ENCODE data around the gene NANP.
A peak's percentile ranks its signal among the peaks of the same experiment; 100 is the strongest.
"Not testable (repeated sequence)": the region's sequence is repeated elsewhere in the genome, so short reads cannot be mapped to it uniquely, and the experiment has no call there.

Gene NANP

GRCh38 chr20:25626779-25627178 lies 3.0 kb upstream of the NANP start:
- Mint-ChIP-seq H3K36me3 (ENCODE audit: low read depth) (peaks cover 23% of the 10 kb centered on the region), H3K4me1 (ENCODE audit: low read depth) (peaks cover 18% of the 10 kb centered on the region), H3K27ac (no peak overlapping the region), H3K27me3 (ENCODE audit: low read depth) (no peaks in the 10 kb centered on the region), H3K9me3 (peaks cover 31% of the 10 kb centered on the region), H3K4me3 (no peak overlapping the region)
- DNase-seq (ENCODE audit: low spot score): no peak

GRCh38 chr20:25624500-25624939 lies 706 bp upstream of the NANP start:
- Mint-ChIP-seq H3K36me3 (ENCODE audit: low read depth) (peaks cover 15% of the 10 kb centered on the region), H3K4me3 (peak overlapping the region; percentile 91), H3K27me3 (ENCODE audit: low read depth) (no peaks in the 10 kb centered on the region), H3K4me1 (ENCODE audit: low read depth) (peaks cover 23% of the 10 kb centered on the region), H3K27ac (peak overlapping the region; percentile 97), H3K9me3 (peaks cover 18% of the 10 kb centered on the region)
- DNase-seq (ENCODE audit: low spot score): no peak

DNA sequence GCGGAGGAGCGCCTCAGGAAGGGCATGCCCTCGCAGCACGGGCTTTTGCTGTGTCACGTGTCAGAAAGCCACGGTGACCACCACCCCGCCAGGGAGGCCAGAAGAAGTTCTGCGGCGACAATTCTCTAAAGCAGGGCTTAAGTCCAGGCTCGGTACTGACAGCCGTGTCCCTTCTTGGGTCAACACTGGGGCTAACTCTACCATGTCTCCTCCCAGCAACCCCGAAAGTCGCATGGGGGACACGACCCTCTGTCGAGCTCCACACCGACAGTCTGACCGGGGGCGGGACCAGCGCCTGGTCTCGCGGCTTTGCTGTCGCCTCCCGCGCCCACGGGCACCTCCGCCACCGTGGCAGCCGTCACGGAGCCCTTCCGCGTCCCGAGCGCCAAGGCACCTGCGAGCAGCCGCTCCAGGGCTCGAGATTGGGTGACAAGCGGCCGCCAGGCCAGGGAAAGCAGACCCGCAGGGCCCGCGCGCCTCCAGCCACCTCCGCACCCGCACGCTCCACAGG lies 534 bp downstream of the NANP start:
- peaks cover 11% of the 10 kb centered on the region for H3K9me3 Mint-ChIP-seq
- peaks cover 13% of the 10 kb centered on the region for H3K36me3 Mint-ChIP-seq (ENCODE audit: low read depth)
- H3K4me3 Mint-ChIP-seq: peak overlapping the region; percentile 91
- no peaks in the 10 kb centered on the region for H3K27me3 Mint-ChIP-seq (ENCODE audit: low read depth)
- peak overlapping the region; percentile 97 for H3K27ac Mint-ChIP-seq
- peaks cover 24% of the 10 kb centered on the region for H3K4me1 Mint-ChIP-seq (ENCODE audit: low read depth)
- DNase-seq (ENCODE audit: low spot score): peak; percentile 40

DNA sequence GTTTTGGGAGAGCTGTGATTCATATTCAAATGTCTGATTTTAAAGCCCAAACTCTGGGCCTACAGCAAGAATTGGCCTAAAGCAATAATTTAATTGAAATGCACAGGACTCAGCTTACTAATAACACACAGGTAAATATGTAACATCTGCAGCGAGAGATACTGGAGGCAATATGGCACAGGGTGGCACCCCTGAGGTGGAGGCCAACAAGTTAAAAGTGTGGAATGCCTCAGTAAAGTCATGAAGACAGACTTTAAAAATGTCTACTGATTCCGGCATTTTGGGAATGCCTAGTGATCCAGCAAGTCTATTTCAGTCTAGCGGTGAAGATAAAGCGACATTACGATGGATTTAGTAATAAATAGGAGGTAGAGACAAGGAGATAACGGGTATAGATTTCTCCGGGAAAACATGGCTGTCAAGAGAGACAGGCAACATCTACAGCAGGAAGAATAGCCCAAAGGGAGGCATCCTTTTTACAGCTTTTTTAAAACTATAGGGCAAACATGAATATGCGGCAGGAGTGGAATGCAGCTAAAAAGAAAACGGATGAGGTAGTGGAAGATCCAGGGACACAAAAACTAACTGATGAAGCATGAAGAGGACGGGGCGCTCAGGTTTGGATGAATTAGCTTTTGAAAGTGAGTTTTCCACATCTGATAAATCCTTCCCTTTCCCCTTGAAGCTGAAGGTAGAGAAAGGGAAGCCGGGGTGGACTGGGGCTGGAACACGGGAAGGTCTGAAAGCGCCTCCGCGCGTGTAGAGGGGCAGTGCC lies 1.2 kb downstream of the NANP start:
- Mint-ChIP-seq H3K4me1 (ENCODE audit: low read depth) (peaks cover 25% of the 10 kb centered on the region), H3K27ac (peak overlapping the region; percentile 97), H3K4me3 (peak overlapping the region; percentile 91), H3K27me3 (ENCODE audit: low read depth) (no peaks in the 10 kb centered on the region), H3K9me3 (peaks cover 5% of the 10 kb centered on the region), H3K36me3 (ENCODE audit: low read depth) (peaks cover 8% of the 10 kb centered on the region)
- no peak for DNase-seq (ENCODE audit: low spot score)

- Mint-ChIP-seq H3K4me3 (peak overlapping the region; percentile 91), H3K36me3 (ENCODE audit: low read depth) (peaks cover 8% of the 10 kb centered on the region), H3K27me3 (ENCODE audit: low read depth) (no peaks in the 10 kb centered on the region), H3K27ac (no peak overlapping the region), H3K4me1 (ENCODE audit: low read depth) (peaks cover 25% of the 10 kb centered on the region), H3K9me3 (peaks cover 5% of the 10 kb centered on the region)
- no peak for DNase-seq (ENCODE audit: low spot score)
These were observed 1.8 kb downstream of the NANP start for GRCh38 chr20:25622049-25622448.

DNA sequence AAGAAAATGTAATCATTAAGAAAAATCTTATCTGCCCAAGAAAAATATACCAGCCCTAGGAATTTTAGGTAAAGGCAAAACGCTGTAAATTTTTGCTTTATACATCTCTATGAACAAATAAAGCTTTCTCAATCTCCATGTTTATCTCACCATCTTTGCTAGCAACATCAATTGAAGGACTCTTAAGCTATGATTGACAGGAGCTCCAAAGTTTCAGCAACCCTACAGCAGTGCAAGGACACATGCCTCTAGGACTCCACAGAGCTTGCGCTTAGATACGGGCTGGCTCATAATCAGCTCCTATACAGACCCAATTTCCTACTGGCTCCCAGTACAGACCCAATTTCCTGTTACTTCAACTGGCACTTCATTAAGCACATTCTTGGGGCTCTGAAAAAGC lies 4.3 kb downstream of the NANP start:
- Mint-ChIP-seq H3K9me3 (no peaks in the 10 kb centered on the region), H3K4me3 (no peak overlapping the region), H3K4me1 (ENCODE audit: low read depth) (peaks cover 25% of the 10 kb centered on the region), H3K27ac (no peak overlapping the region), H3K36me3 (ENCODE audit: low read depth) (peaks cover 6% of the 10 kb centered on the region), H3K27me3 (ENCODE audit: low read depth) (no peaks in the 10 kb centered on the region)
- no peak for DNase-seq (ENCODE audit: low spot score)

GRCh38 chr20:25608774-25609173 lies 15.0 kb downstream of the NANP start:
- peaks cover 9% of the 10 kb centered on the region for H3K36me3 Mint-ChIP-seq (ENCODE audit: low read depth)
- H3K9me3 Mint-ChIP-seq: no peaks in the 10 kb centered on the region
- no peaks in the 10 kb centered on the region for H3K27me3 Mint-ChIP-seq (ENCODE audit: low read depth)
- no peak for DNase-seq (ENCODE audit: low spot score)
- H3K4me3 Mint-ChIP-seq: no peak overlapping the region
- no peak overlapping the region for H3K27ac Mint-ChIP-seq
- H3K4me1 Mint-ChIP-seq (ENCODE audit: low read depth): peaks cover 7% of the 10 kb centered on the region

GRCh38 chr20:25606094-25606695 lies 17.6 kb downstream of the NANP start:
- DNase-seq (ENCODE audit: low spot score): no peak
- H3K4me1 Mint-ChIP-seq (ENCODE audit: low read depth): peaks cover 7% of the 10 kb centered on the region
- no peaks in the 10 kb centered on the region for H3K9me3 Mint-ChIP-seq
- H3K4me3 Mint-ChIP-seq: no peak overlapping the region
- no peaks in the 10 kb centered on the region for H3K27me3 Mint-ChIP-seq (ENCODE audit: low read depth)
- no peak overlapping the region for H3K27ac Mint-ChIP-seq
- H3K36me3 Mint-ChIP-seq (ENCODE audit: low read depth): peaks cover 5% of the 10 kb centered on the region

DNA sequence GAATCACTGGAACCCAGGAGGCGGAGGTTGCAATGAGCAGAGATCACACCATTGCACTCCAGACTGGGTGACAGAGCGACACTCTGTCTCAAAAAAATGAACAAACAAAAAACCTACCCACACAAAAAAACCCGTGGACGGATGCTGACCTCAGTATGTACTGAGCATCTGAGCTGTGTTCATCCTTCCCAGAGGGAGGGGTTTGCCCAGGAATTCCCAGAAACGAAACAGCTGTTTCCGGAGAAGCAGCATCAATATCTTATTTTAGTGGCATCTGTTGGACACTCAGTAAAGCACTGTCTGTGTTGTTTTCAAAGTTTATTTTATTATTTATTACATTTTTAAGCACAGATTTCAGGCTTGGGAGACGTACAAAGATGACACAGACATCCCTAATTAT lies 18.7 kb downstream of the NANP start:
- Mint-ChIP-seq H3K9me3 (no peaks in the 10 kb centered on the region), H3K4me3 (no peak overlapping the region), H3K27ac (no peak overlapping the region), H3K36me3 (ENCODE audit: low read depth) (peaks cover 3% of the 10 kb centered on the region), H3K27me3 (ENCODE audit: low read depth) (no peaks in the 10 kb centered on the region), H3K4me1 (ENCODE audit: low read depth) (peaks cover 7% of the 10 kb centered on the region)
- DNase-seq (ENCODE audit: low spot score): no peak

- peaks cover 2% of the 10 kb centered on the region for H3K4me1 Mint-ChIP-seq (ENCODE audit: low read depth)
- no peak overlapping the region for H3K4me3 Mint-ChIP-seq
- DNase-seq (ENCODE audit: low spot score): no peak
- peaks cover under 1% of the 10 kb centered on the region for H3K36me3 Mint-ChIP-seq (ENCODE audit: low read depth)
- no peak overlapping the region for H3K27ac Mint-ChIP-seq
- no peaks in the 10 kb centered on the region for H3K27me3 Mint-ChIP-seq (ENCODE audit: low read depth)
- no peaks in the 10 kb centered on the region for H3K9me3 Mint-ChIP-seq
These were observed 19.2 kb downstream of the NANP start for GRCh38 chr20:25604611-25605010.

- not testable (repeated sequence) for H3K36me3 Mint-ChIP-seq (ENCODE audit: low read depth); H3K9me3 Mint-ChIP-seq; H3K27ac Mint-ChIP-seq; H3K4me3 Mint-ChIP-seq; H3K27me3 Mint-ChIP-seq (ENCODE audit: low read depth); H3K4me1 Mint-ChIP-seq (ENCODE audit: low read depth)
- DNase-seq (ENCODE audit: low spot score): peak; percentile 30
These were observed 20.9 kb downstream of the NANP start for GRCh38 chr20:25602914-25603309.

DNA sequence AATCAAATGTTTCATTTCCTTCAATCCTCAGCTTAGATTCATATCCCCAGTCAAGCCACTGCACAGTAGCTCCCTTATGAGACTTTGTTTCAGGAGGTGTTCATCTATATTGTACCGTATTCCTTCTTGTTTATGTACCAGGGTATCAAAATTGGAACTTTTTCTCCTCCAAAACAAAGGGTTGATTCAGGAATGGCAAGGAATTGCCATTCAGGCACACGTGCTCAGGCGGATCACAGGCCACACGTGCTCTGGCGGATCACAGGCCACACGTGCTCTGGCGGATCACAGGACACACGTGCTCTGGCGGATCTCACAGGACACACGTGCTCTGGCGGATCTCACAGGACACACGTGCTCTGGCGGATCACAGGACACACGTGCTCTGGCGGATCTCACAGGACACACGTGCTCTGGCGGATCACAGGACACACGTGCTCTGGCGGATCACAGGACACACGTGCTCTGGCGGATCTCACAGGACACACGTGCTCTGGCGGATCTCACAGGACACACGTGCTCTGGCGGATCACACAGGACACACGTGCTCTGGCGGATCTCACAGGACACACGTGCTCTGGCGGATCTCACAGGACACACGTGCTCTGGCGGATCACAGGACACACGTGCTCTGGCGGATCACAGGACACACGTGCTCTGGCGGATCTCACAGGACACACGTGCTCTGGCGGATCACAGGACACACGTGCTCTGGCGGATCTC lies 21.5 kb downstream of the NANP start:
- not testable (repeated sequence) for H3K27me3 Mint-ChIP-seq (ENCODE audit: low read depth); H3K27ac Mint-ChIP-seq; DNase-seq (ENCODE audit: low spot score)

DNA sequence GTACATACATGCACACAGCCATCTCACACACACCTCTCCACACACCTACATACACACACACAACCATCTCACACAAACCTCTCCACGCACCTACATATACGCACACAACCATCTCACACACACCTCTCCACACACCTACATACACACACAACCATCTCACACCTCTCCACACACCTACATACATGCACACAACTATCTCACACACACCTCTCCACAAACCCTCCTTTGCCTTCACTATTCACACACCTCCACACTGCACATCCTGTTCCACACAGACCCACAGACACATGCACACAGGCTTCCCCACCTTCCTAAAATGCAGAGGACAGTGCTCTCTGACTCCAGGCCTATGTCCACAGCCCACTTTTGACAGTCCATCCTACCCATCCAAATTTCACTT lies 22.2 kb downstream of the NANP start:
- Mint-ChIP-seq H3K4me3 (no peak overlapping the region), H3K9me3 (no peaks in the 10 kb centered on the region), H3K36me3 (ENCODE audit: low read depth) (no peaks in the 10 kb centered on the region), H3K4me1 (ENCODE audit: low read depth) (no peaks in the 10 kb centered on the region), H3K27me3 (ENCODE audit: low read depth) (no peaks in the 10 kb centered on the region), H3K27ac (no peak overlapping the region)
- no peak for DNase-seq (ENCODE audit: low spot score)

More for the DNA sequence above, 21.5 kb downstream of the NANP start:
- H3K4me3 Mint-ChIP-seq; H3K9me3 Mint-ChIP-seq; H3K36me3 Mint-ChIP-seq (ENCODE audit: low read depth); H3K4me1 Mint-ChIP-seq (ENCODE audit: low read depth): not testable (repeated sequence)

GRCh38 chr20:25600632-25601031 lies 23.2 kb downstream of the NANP start:
- H3K4me3 Mint-ChIP-seq: no peak overlapping the region
- no peak for DNase-seq (ENCODE audit: low spot score)

More at GRCh38 chr20:25600632-25601031, 23.2 kb downstream of the NANP start:
- H3K36me3 Mint-ChIP-seq (ENCODE audit: low read depth): no peaks in the 10 kb centered on the region
- H3K27ac Mint-ChIP-seq: no peak overlapping the region
- no peaks in the 10 kb centered on the region for H3K4me1 Mint-ChIP-seq (ENCODE audit: low read depth)
- no peaks in the 10 kb centered on the region for H3K9me3 Mint-ChIP-seq
- H3K27me3 Mint-ChIP-seq (ENCODE audit: low read depth): peaks cover 2% of the 10 kb centered on the region
